ENCODE results near the gene CELF2. TPM values are rescaled to one million over a fixed set of nuclear protein-coding genes. Genes with fewer than 3 reads are reported as not detected.

CELF2 gene
- total RNA-seq, 3 donors from 2014 or later (not counting 1 experiment from before 2014, with no cell fraction given) = 282 to 298 (median 295) TPM

GRCh38 chr10:11049806-11050205, 32.1 kb downstream of the CELF2 start:
- Mint-ChIP-seq H3K27ac (no peak overlapping the region), H3K9me3 (no peaks in the 10 kb centered on the region), H3K27me3 (ENCODE audit: low read depth in 2 of 2) (peaks cover 8 to 13% of the 10 kb centered on the region in 2 donors), H3K4me3 (no peak overlapping the region), H3K36me3 (no peaks in the 10 kb centered on the region), H3K4me1 (no peaks in the 10 kb centered on the region)
- WGBS (ENCODE audit: insufficient coverage) = 92% methylated on average over 5 of the region's 5 CpGs
- no peak for DNase-seq
- no peaks in the 10 kb centered on the region for H3K36me3 ChIP-seq (ENCODE audit: control insufficient read depth, insufficient read depth, low read length)
- H3K27me3 ChIP-seq (ENCODE audit: control insufficient read depth, insufficient read depth, low read length) = no peaks in the 10 kb centered on the region
- no peaks in the 10 kb centered on the region for H3K9me3 ChIP-seq (ENCODE audit: control insufficient read depth, insufficient read depth, low read length)
- no peak overlapping the region for H3K27ac ChIP-seq (ENCODE audit: low read length)
- no peak for TF ChIP-seq CTCF (IDR thresholded peaks at IDR 0.05)
- no peak overlapping the region for H3K4me3 ChIP-seq (ENCODE audit: low read length)
- no peaks in the 10 kb centered on the region for H3K4me1 ChIP-seq (ENCODE audit: control insufficient read depth, insufficient read depth, low read length)
- ATAC-seq = no peak
- intact Hi-C loops (cut with micrococcal nuclease) = no loop called here

GRCh38 chr10:11050301-11051287, 32.9 kb downstream of the CELF2 start:
- ATAC-seq = no peak
- H3K27ac Mint-ChIP-seq = no peak overlapping the region
- no peak overlapping the region for H3K4me3 ChIP-seq (ENCODE audit: low read length)
- H3K9me3 ChIP-seq (ENCODE audit: control insufficient read depth, insufficient read depth, low read length) = no peaks in the 10 kb centered on the region
- no peaks in the 10 kb centered on the region for H3K4me1 Mint-ChIP-seq
- TF ChIP-seq CTCF (IDR thresholded peaks at IDR 0.05) = no peak
- no peak overlapping the region for H3K4me3 Mint-ChIP-seq
- no peaks in the 10 kb centered on the region for H3K4me1 ChIP-seq (ENCODE audit: control insufficient read depth, insufficient read depth, low read length)
- DNase-seq = no peak
- intact Hi-C loops (cut with micrococcal nuclease) = no loop called here
- no peaks in the 10 kb centered on the region for H3K27me3 ChIP-seq (ENCODE audit: control insufficient read depth, insufficient read depth, low read length)
- 85% methylated on average over 10 of the region's 10 CpGs for WGBS (ENCODE audit: insufficient coverage)
- H3K36me3 ChIP-seq (ENCODE audit: control insufficient read depth, insufficient read depth, low read length) = no peaks in the 10 kb centered on the region
- H3K27me3 Mint-ChIP-seq (ENCODE audit: low read depth in 2 of 2) = peaks cover 8 to 13% of the 10 kb centered on the region in 2 donors
- H3K36me3 Mint-ChIP-seq = no peaks in the 10 kb centered on the region
- H3K9me3 Mint-ChIP-seq = no peaks in the 10 kb centered on the region
- no peak overlapping the region for H3K27ac ChIP-seq (ENCODE audit: low read length)

- Mint-ChIP-seq H3K27ac (no peak overlapping the region), H3K27me3 (ENCODE audit: low read depth in 2 of 2) (peaks cover 5 to 12% of the 10 kb centered on the region in 2 donors), H3K36me3 (no peaks in the 10 kb centered on the region), H3K4me3 (no peak overlapping the region), H3K9me3 (no peaks in the 10 kb centered on the region), H3K4me1 (no peaks in the 10 kb centered on the region)
- Histone ChIP-seq H3K4me3 (ENCODE audit: low read length) (no peak overlapping the region), H3K4me1 (ENCODE audit: control insufficient read depth, insufficient read depth, low read length) (no peaks in the 10 kb centered on the region), H3K9me3 (ENCODE audit: control insufficient read depth, insufficient read depth, low read length) (no peaks in the 10 kb centered on the region), H3K36me3 (ENCODE audit: control insufficient read depth, insufficient read depth, low read length) (no peaks in the 10 kb centered on the region), H3K27ac (ENCODE audit: low read length) (no peak overlapping the region), H3K27me3 (ENCODE audit: control insufficient read depth, insufficient read depth, low read length) (no peaks in the 10 kb centered on the region)
- no peak for ATAC-seq
- no peak for TF ChIP-seq CTCF (IDR thresholded peaks at IDR 0.05)
- intact Hi-C loops (cut with micrococcal nuclease) = no loop called here
- no peak for DNase-seq
- 95% methylated on average over 5 of the region's 6 CpGs for WGBS (ENCODE audit: insufficient coverage)
Observed at GRCh38 chr10:11057018-11057417, 39.3 kb downstream of the CELF2 start.
